Inflammatory macrophage treated with lipopolysaccharide for 1 hour (primary cell): ENCODE data around the gene E2F3.
"Not testable (repeated sequence)": the region's sequence is repeated elsewhere in the genome, so short reads cannot be mapped to it uniquely, and the experiment has no call there.

Experiments
- DNase-seq, 2 donors: peaks; one replicate each; pipeline ENCODE4 v3.0.0-alpha.2; 2020 to 2022

E2F3 gene

DNA sequence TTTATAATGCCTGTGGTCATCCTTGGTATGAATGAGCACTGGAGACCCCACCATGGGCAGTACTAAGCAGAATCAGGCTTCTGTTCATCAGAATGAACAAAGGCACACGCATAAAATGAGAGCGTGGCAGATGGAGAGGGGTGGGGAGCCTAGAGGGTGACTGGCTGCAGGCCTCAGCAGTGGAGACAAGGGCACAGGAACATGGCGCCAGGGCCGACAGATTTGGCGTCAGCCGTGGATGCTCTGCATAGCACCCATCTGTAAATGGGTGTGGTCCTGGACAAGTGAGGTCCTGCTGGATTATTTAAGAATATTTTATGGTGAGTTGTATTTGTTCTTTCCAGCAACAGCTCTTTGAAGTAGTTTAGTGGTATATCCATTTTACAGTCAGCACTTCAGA, 33.1 kb downstream of the E2F3 start:
- no peak for DNase-seq

GRCh38 chr6:20436719-20437118, 35.0 kb downstream of the E2F3 start:
- DNase-seq: no peak

DNA sequence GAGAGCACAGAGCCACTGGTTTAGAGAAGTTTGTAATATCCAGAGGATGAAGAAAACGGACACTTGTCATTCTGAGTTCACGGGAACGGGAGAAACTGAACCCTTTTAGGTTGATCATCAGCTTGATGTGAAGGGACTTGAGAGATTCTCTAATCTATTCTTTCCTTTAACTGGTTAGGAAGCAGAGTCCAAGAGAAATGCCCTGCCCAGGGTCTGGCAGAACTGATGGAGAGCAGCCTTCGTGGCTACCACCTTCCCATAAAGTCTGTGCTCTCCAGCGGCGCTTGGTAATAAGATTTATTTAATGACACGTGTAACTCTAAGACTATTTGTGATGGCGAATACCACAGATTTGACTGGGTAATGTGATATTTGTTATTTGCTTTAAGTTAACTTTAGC, 36.0 kb downstream of the E2F3 start:
- DNase-seq: no peak

- DNase-seq: no peak
Measured at GRCh38 chr6:20438462-20439070, 36.9 kb downstream of the E2F3 start.

DNA sequence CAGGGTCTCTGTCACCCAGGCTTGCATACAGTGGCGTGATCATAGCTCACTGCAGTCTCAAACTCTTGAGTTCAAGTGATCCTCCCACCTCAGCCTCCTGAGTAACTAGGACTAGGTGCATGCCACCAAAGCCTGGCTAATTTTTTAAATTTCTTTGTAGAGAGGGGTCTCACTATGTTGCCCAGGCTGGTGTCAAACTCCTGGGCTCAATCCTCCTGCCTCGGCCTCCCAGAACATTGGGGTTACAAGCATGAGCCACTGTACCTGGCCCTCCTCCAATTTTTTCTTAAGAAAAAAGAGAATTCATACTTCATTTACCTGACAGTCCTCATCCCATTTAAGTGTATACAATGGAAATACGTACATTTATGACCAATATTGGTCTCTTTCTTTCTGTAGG, 37.9 kb downstream of the E2F3 start:
- DNase-seq: no peak

DNA sequence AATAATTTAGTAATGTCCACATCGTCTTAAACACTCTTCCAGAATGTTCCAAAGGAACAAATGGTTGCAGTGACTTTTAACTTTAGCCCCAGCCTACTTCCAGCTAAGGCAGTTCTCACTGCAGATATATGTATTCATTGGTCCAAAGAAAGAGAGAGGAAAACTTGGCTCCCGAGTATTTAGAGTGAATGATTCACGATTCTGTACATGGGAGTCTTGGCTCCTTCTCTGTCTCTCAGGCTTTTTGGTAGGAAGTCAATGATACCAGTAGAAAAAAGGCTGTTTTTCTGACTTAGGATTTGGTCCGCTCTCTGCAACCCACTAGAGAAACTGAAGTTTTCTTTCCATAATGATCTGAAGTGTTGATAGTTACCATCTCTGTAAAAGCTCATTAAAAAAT, 38.6 kb downstream of the E2F3 start:
- no peak for DNase-seq

- DNase-seq: no peak
Measured at GRCh38 chr6:20441236-20441635, 39.6 kb downstream of the E2F3 start.

DNA sequence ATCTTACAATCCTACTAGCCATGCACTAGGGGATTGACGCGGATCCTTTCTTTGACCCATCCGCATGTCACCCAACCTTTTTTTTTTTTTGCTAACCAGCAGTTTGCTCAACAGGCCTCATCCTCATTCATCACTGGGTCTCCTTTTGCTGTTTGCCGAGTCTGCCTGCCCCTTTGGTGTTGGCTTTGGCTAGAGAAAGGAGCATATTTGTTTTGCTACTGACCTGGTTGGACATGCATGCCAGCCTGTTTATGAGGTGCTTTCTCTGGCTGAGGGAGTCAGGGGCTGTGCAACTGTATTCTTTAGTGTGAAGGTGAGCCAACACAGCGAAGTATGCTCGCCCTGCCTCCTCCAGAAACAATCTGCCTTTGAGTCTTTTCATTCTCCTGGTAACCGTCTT, 40.2 kb downstream of the E2F3 start:
- DNase-seq: no peak

GRCh38 chr6:20444786-20445271, 43.1 kb downstream of the E2F3 start:
- peak; percentile 83 to 85 for DNase-seq

- no peak for DNase-seq
Measured at GRCh38 chr6:20447157-20447556, 45.5 kb downstream of the E2F3 start.

DNA sequence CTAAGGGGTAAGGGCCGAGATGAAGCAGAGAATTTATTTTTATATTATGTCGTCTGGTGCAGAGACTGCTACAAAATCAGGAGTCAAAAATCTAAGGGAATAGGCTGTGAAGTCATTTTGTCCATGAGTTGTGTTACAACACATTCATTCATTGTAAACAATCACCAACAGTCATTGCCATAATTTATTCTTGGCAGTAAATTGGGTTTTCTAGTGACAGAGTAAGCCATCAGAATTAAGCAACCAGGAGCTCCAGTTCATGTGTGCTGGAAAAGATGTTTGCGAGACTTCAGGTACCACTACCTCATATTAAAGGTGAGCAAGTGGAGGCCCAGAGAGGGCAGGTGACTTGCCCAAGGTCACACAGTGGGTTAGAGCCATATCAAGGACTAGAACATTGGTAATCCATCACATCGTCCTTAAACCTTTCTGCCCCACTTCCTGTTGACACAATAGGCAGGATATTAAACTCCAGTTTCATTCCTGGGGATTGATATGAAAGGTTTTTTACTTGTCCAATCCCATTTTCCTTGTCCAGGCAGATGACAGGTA, 46.0 kb downstream of the E2F3 start:
- no peak for DNase-seq

- no peak for DNase-seq
Measured at GRCh38 chr6:20448828-20449227, 47.1 kb downstream of the E2F3 start.

- no peak for DNase-seq
Measured at GRCh38 chr6:20454204-20454824, 52.6 kb downstream of the E2F3 start.

DNA sequence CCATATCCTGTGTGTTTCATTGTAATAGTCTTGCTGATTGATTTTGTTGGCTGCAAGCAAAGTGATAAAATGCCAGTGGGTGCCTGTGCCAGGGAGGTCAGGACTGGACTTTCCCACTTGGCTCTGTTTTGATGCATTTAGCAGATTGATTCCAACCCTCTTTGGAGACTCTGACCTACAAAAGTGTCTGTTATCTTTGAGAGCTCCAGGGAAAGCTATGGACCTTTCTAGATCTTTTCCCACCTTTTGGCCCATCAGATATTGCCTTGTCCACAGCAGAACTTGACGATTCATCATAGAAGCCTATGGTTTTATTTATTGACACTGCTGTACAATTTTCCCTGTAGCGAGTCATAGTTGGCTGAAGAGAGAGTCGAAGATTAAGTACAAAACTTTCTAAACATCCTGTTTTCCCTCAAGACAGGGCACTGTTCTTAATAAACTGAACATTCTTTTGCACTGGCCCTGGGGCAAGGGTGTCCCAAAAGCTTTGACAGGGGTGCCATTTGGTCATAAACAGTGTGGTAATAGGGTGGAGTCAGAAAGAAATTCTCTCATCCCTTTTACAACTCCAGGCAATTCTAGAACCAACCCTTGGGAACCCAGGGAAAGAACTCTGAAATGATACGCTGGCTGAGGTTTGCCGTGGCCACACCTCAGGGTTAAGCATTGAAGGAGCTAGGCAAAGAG, 53.7 kb downstream of the E2F3 start:
- no peak for DNase-seq

DNA sequence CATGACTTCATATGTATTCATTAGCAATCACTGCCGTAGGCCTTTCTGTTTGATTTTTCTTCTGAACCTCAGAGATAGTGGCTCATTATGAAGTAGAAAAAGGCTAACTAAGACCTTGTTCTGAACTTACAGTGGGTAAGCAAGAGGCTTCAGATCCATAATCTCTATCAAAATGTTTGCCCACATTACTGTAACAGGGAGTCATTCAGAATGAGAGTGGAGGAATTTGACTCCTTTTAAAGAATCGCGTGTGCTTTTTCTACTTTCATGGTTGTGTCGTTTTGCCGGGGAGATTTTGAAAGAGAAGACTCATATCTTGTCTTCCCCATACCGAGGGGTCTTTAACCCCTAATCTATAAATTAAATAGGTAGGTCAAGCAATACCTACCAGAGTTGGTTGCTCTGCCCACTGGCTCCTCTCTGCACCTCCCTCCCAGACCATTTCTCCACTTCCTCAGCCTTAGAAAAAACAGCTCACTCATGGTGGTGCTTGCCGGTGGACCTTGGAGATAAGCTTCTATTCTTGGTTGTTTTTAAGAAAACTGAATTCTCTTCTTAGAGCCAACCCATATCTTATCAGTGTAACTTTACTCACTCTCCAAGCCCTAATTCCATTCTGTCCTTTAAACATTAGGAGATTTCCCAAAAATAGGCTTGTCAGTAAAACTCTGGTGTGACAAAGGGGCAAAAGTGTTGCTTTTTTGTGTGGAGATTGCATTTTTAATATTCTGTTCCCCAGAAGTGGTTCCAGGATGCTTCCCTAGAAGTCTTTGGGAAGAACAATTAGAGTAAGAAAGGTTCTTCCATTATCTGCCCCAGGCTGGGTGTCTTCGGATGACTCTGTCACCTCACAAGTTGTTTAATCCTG, 56.6 kb downstream of the E2F3 start:
- DNase-seq: no peak

DNA sequence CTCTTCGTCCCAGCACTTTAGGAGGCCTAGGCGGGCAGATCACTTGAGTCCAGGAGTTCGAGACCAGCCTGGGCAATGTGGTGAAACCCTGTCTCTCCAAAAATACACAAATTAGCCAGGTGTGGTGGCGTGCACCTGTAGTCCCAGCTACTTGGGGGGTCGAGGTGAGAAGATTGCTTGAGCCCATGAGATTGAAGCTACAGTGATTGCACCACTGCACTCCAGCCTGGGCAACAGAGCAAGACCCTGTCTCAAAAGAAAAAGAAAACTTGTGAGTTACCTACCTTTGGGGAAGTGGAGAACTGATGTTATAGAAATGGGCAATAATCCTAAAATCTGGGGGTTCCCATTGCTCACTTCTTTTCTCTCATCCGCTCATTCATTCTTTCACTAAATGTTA, 58.0 kb downstream of the E2F3 start:
- no peak for DNase-seq

DNA sequence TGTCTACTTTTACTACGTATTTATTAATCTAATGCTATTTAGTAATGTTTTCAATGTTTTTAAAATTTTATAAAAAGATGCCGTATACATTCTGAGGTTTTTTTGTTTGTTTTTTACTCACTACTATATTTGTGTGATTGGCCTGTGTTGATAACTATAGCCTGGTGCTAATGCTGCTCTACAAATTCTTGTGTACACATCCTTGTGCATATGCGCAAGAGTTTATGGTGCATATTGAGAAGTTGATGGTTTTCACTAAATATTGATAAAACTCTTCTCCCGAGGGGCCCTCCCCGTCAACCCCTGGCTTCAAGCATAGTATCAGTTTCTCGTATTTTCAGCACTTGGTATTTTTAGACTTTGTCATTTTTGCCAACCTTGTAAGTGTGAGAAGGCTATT, 59.9 kb downstream of the E2F3 start:
- no peak for DNase-seq

DNA sequence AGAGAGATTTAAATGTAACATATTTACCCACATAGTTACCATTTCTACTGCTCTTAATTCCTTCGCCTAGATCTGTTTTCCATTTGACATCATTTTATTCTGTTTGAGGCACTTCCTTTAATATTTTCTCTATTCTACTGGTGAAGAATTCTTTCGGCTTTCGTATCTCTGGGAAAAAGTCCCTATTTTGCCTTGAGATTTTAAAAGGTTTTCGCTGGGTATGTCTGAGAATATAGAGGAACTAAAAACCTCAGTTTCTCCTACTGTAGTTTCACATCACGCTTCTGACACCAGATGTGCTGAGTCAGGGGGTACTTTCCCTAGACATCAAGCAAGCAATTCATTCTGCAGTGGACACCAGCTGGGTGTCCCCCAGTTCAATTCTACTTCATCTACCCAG, 61.7 kb downstream of the E2F3 start:
- peak; percentile 26 to 33 for DNase-seq

DNA sequence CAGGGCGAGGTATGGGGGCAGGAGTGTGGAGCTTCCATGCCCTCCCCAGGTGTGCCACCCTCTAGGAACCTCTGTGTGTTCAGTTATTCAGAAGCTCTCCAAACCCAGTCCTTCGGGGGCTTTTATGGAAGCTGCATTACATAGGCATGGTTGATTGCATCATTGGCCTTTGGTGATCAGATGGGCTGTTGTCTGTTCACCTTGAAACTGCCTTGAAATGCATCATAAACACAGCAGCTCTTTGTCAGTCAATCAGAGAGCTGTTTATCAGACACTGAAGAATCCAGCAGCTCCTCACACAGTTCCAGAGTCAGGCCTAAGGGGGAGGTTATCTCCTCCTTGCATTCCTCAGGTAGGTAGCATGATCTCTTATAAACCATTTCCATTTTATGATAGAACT, 62.4 kb downstream of the E2F3 start:
- no peak for DNase-seq

DNA sequence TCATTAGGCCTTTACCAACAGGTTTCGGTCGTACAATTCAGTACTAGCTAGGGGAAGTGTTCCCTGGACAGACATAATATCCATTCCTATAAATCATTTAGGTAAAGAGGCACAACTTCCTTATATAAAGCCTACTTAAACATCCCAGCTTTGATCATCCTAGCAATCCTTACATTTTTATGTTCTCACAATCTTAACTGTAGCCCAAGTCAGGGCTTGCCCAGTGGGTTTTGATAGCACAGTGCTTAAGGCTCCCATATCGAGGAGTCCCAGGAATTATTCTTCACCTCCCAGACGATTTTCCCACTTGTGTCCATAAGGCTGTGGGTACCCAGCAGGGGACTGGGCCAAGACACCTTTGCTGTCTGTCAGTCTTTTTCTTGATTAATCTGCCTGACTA, 63.2 kb downstream of the E2F3 start:
- no peak for DNase-seq

DNA sequence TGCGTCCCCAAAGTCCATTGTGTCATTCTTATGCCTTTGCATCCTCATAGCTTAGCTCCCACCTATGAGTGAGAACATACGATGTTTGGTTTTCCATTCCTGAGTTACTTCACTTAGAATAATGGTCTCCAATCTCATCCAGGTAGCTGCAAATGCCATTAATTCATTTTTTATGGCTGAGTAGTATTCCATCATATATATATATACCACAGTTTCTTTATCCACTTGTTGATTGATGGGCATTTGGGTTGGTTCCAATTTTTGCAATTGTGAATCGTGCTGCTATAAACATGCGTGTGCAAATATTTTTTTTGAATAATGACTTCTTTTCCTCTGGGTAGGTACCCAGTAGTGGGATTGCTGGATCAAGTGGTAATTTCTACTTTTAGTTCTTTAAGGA, 63.9 kb downstream of the E2F3 start:
- not testable (repeated sequence) for DNase-seq

DNA sequence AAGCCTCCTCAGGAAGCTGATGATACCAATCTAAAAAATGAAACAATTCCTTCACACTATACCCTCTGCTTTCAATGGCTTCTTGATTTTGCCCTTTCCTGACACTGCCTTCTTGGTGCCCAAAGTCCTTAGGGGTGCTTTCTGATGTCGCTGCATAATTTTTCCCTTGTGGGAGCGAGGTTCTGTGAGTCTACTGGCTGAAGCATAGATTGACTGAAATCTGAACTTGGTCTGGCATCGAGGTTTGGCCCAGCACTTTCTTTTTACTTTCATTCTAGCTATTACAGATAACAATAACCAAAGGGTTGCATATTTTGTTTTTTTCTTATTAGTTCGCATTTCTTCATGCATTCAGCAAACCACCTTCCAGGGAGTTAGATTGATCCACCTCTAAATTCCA, 65.8 kb downstream of the E2F3 start:
- no peak for DNase-seq

- no peak for DNase-seq
Measured at GRCh38 chr6:20468209-20468608, 66.5 kb downstream of the E2F3 start.
